ENCODE data around the gene ARHGEF28. TPM values are rescaled to one million over a fixed set of nuclear protein-coding genes. Genes with fewer than 3 reads are reported as not detected.

The ARHGEF28 gene
- total and polyA plus RNA-seq, 2 donors (not counting 1 experiment from before 2014, with no cell fraction given): not detected

- Histone ChIP-seq H3K27me3 (replicated peaks in 1 of 4; ENCODE audit: control extremely low read depth in 1 of 4, control insufficient read depth in 3 of 4, insufficient read depth in 4 of 4, low read length in 3 of 4) (no peaks in the 10 kb centered on the region), H3K4me2 (replicated peaks; ENCODE audit: low read depth, low read length, poor library complexity, severe bottlenecking) (no peak overlapping the region), H3K9ac (ENCODE audit: low read length) (no peak overlapping the region), H3K36me3 (replicated peaks in 1 of 2; ENCODE audit: control extremely low read depth in 1 of 2, control insufficient read depth in 1 of 2, extremely low read depth in 1 of 2, insufficient read depth in 2 of 2, low read length in 1 of 2) (no peaks in the 10 kb centered on the region), H3K4me3 (ENCODE audit: control extremely low read depth in 1 of 5, extremely low read depth in 1 of 5, insufficient read depth in 1 of 5, low read depth in 2 of 5, low read length in 4 of 5) (no peak overlapping the region), H3K4me1 (ENCODE audit: control insufficient read depth in 2 of 2, insufficient read depth in 2 of 2, low read length in 2 of 2) (no peaks in the 10 kb centered on the region), H4K20me1 (ENCODE audit: control insufficient read depth, insufficient read depth, low read length, poor library complexity, severe bottlenecking) (no peaks in the 10 kb centered on the region), H2AFZ (ENCODE audit: insufficient read depth, low read depth, low read length, poor library complexity, severe bottlenecking) (no peak overlapping the region), H3K79me2 (ENCODE audit: control insufficient read depth, insufficient read depth, low read length) (no peaks in the 10 kb centered on the region), H3K27ac (ENCODE audit: low read length in 2 of 2) (no peak overlapping the region), H3K9me3 (ENCODE audit: control extremely low read depth in 1 of 3, control insufficient read depth in 2 of 3, insufficient read depth in 1 of 3, low read length in 2 of 3) (no peaks in the 10 kb centered on the region)
- POLR2A ChIA-PET: no interaction called here
- no peak overlapping the region for H3K4me3 Mint-ChIP-seq
- peaks cover 7% of the 10 kb centered on the region for H3K27me3 Mint-ChIP-seq
- CTCF ChIA-PET: interaction anchor here (0.7 to 2.4 kb wide), 3 partner anchors 10 to 738 kb away, joined by 3 to 10 read pairs (median 4); no protein-coding TSS in a partner anchor
- TF ChIP-seq, protein P1, sequence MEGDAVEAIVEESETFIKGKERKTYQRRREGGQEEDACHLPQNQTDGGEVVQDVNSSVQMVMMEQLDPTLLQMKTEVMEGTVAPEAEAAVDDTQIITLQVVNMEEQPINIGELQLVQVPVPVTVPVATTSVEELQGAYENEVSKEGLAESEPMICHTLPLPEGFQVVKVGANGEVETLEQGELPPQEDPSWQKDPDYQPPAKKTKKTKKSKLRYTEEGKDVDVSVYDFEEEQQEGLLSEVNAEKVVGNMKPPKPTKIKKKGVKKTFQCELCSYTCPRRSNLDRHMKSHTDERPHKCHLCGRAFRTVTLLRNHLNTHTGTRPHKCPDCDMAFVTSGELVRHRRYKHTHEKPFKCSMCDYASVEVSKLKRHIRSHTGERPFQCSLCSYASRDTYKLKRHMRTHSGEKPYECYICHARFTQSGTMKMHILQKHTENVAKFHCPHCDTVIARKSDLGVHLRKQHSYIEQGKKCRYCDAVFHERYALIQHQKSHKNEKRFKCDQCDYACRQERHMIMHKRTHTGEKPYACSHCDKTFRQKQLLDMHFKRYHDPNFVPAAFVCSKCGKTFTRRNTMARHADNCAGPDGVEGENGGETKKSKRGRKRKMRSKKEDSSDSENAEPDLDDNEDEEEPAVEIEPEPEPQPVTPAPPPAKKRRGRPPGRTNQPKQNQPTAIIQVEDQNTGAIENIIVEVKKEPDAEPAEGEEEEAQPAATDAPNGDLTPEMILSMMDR (IDR thresholded peaks at IDR 0.05): no peak
- no peak for TF ChIP-seq EZH2 (IDR thresholded peaks at IDR 0.05; ENCODE audit: borderline replicate concordance, insufficient read depth, low read depth, low read length, poor library complexity, severe bottlenecking)
- no peaks in the 10 kb centered on the region for H3K4me1 Mint-ChIP-seq
- intact Hi-C loops (cut with micrococcal nuclease): no loop called here
- H3K9me3 Mint-ChIP-seq (ENCODE audit: insufficient read depth): no peaks in the 10 kb centered on the region
- WGBS (ENCODE audit: insufficient coverage): no CpG with 5 or more reads among the region's 4 CpGs
- H3K27ac Mint-ChIP-seq: no peak overlapping the region
- ATAC-seq (ENCODE audit: low read depth): no peak
- no peak for DNase-seq
Measured at GRCh38 chr5:73911761-73912393, 285.9 kb downstream of the ARHGEF28 start.

- no peak overlapping the region for H3K9ac ChIP-seq (ENCODE audit: low read length)
- WGBS (ENCODE audit: insufficient coverage): 95% methylated on average over 3 of the region's 3 CpGs
- H3K4me3 Mint-ChIP-seq: no peak overlapping the region
- no peak overlapping the region for H3K4me2 ChIP-seq (replicated peaks; ENCODE audit: low read depth, low read length, poor library complexity, severe bottlenecking)
- ChIA-PET POLR2A (no interaction called here), CTCF (interaction anchor here (1.8 kb wide), 1 partner anchor 10 kb away, joined by 6 read pairs; no protein-coding TSS in a partner anchor)
- no peaks in the 10 kb centered on the region for H3K9me3 ChIP-seq (ENCODE audit: control extremely low read depth in 1 of 3, control insufficient read depth in 2 of 3, insufficient read depth in 1 of 3, low read length in 2 of 3)
- ATAC-seq (ENCODE audit: low read depth) (no peak), DNase-seq (no peak)
- no peak overlapping the region for H3K27ac ChIP-seq (ENCODE audit: low read length in 2 of 2)
- H3K27ac Mint-ChIP-seq: no peak overlapping the region
- H3K9me3 Mint-ChIP-seq (ENCODE audit: insufficient read depth): no peaks in the 10 kb centered on the region
- intact Hi-C loops (cut with micrococcal nuclease): no loop called here
- no peak overlapping the region for H2AFZ ChIP-seq (ENCODE audit: insufficient read depth, low read depth, low read length, poor library complexity, severe bottlenecking)
- H3K36me3 ChIP-seq (replicated peaks in 1 of 2; ENCODE audit: control extremely low read depth in 1 of 2, control insufficient read depth in 1 of 2, extremely low read depth in 1 of 2, insufficient read depth in 2 of 2, low read length in 1 of 2): no peaks in the 10 kb centered on the region
- peaks cover 4% of the 10 kb centered on the region for H3K27me3 Mint-ChIP-seq
- H3K4me1 ChIP-seq (ENCODE audit: control insufficient read depth in 2 of 2, insufficient read depth in 2 of 2, low read length in 2 of 2): no peaks in the 10 kb centered on the region
- TF ChIP-seq EZH2 (IDR thresholded peaks at IDR 0.05; ENCODE audit: borderline replicate concordance, insufficient read depth, low read depth, low read length, poor library complexity, severe bottlenecking): no peak
- TF ChIP-seq, protein P1 (IDR thresholded peaks at IDR 0.05): no peak
- H4K20me1 ChIP-seq (ENCODE audit: control insufficient read depth, insufficient read depth, low read length, poor library complexity, severe bottlenecking): no peaks in the 10 kb centered on the region
- no peaks in the 10 kb centered on the region for H3K27me3 ChIP-seq (replicated peaks in 1 of 4; ENCODE audit: control extremely low read depth in 1 of 4, control insufficient read depth in 3 of 4, insufficient read depth in 4 of 4, low read length in 3 of 4)
- no peaks in the 10 kb centered on the region for H3K4me1 Mint-ChIP-seq
- no peaks in the 10 kb centered on the region for H3K79me2 ChIP-seq (ENCODE audit: control insufficient read depth, insufficient read depth, low read length)
- no peak overlapping the region for H3K4me3 ChIP-seq (ENCODE audit: control extremely low read depth in 1 of 5, extremely low read depth in 1 of 5, insufficient read depth in 1 of 5, low read depth in 2 of 5, low read length in 4 of 5)
Measured at GRCh38 chr5:73912821-73913271, 286.9 kb downstream of the ARHGEF28 start.

All from B cell (primary cell).